ENCODE results near the gene CAMK1. TPM values are rescaled to one million over a fixed set of nuclear protein-coding genes. Genes with fewer than 3 reads are reported as not detected.

Gene CAMK1
- total and polyA plus RNA-seq, 9 of the 15 experiments (the other 6 are each of a cell fraction or from before 2014, with no cell fraction given): 0.23 to 10.7 (median 6.0) TPM

- TF ChIP-seq PRDM10 (IDR thresholded peaks at IDR 0.05; ENCODE audit: partially characterized antibody): peak; percentile 97
- no peak for TF ChIP-seq ZNF197 (CRISPR knock-in tag; IDR thresholded peaks at IDR 0.05; ENCODE audit: low read depth)
- no peak for TF ChIP-seq ZNF217 (CRISPR knock-in tag; IDR thresholded peaks at IDR 0.05)
- TF ChIP-seq RNF2 (IDR thresholded peaks at IDR 0.05): 0 out of 2 replicates have a peak, but pooled peaks have one; percentile 49
- peak; percentile 84 for TF ChIP-seq ZFX (CRISPR knock-in tag; IDR thresholded peaks at IDR 0.05)
- no peak for TF ChIP-seq KLF10 (CRISPR knock-in tag; IDR thresholded peaks at IDR 0.05)
- no peak for TF ChIP-seq U2AF1 (optimal IDR thresholded peaks at IDR 0.05; ENCODE audit: low read depth, low read length)
- TF ChIP-seq ZNF445 (CRISPR knock-in tag; IDR thresholded peaks at IDR 0.05; ENCODE audit: low read depth): no peak
- no peak for TF ChIP-seq ZC3H11A (IDR thresholded peaks at IDR 0.05; ENCODE audit: low read depth, low read length)
- no peak for TF ChIP-seq ZFPM2 (CRISPR knock-in tag; IDR thresholded peaks at IDR 0.05)
- no peak for TF ChIP-seq ZNF140 (CRISPR knock-in tag; IDR thresholded peaks at IDR 0.05)
- no peak for TF ChIP-seq CREBBP (IDR thresholded peaks at IDR 0.05; ENCODE audit: low read depth, low read length)
- TF ChIP-seq NELFE (IDR thresholded peaks at IDR 0.05; ENCODE audit: insufficient read depth, insufficient read length): no peak
- TF ChIP-seq ZNF766 (CRISPR knock-in tag; conservative IDR thresholded peaks at IDR 0.05): no peak
- TF ChIP-seq HEY1 (CRISPR knock-in tag; IDR thresholded peaks at IDR 0.05; ENCODE audit: borderline replicate concordance): no peak
- no peak for TF ChIP-seq ZNF3 (CRISPR knock-in tag; IDR thresholded peaks at IDR 0.05)
- no peak for TF ChIP-seq ZNF512 (tag; IDR thresholded peaks at IDR 0.05)
- TF ChIP-seq ZBTB7A (IDR thresholded peaks at IDR 0.05; ENCODE audit: borderline replicate concordance, control insufficient read depth, low read depth, low read length): peak; percentile 88
- TF ChIP-seq SMARCB1 (IDR thresholded peaks at IDR 0.05; ENCODE audit: insufficient read length, low read depth): peak; percentile 11
- TF ChIP-seq RBM17 (IDR thresholded peaks at IDR 0.05; ENCODE audit: borderline replicate concordance, low read depth, low read length): no peak
- no peak for TF ChIP-seq ZNF830 (CRISPR knock-in tag; IDR thresholded peaks at IDR 0.05)
- TF ChIP-seq FOXK2 (conservative IDR thresholded peaks at IDR 0.05 in 1 of 2, IDR thresholded peaks at IDR 0.05 in 1 of 2; ENCODE audit: low read depth in 2 of 2): peak; percentile 86 to 89
- TF ChIP-seq NFIC (IDR thresholded peaks at IDR 0.05): peak; percentile 98
- no peak for TF ChIP-seq HLTF (IDR thresholded peaks at IDR 0.05)
- TF ChIP-seq ZNF253 (CRISPR knock-in tag; conservative IDR thresholded peaks at IDR 0.05): no peak
- no peak for TF ChIP-seq SMARCA5 (IDR thresholded peaks at IDR 0.05)
Measured at GRCh38 chr3:9749645-9750555, 19.8 kb downstream of the CAMK1 start, which contains the start of gene OGG1 (continued).
